GM12892 (cell line): Measurements from ENCODE around the gene TSR1. TPM values are rescaled to one million over a fixed set of nuclear protein-coding genes. Genes with fewer than 3 reads are reported as not detected.

Experiments
- DNase-seq: peaks from one replicate; pipeline ENCODE4 v3.0.0; 2011; ENCODE audit not compliant: insufficient read length
- FAIRE-seq: peaks from 2 replicates; lab custom pipeline; 2011; peaks lifted over from hg19 to GRCh38; lab: Jason Lieb, UNC
- POLR2A ChIP-seq: IDR thresholded peaks from 2 replicates; pipeline ENCODE4 v1.6.1; 2011; ENCODE audit warnings: low read depth, low read length, control low read depth
- POLR2AphosphoS5 ChIP-seq: IDR thresholded peaks from 2 replicates; pipeline ENCODE4 v1.6.1; 2011; ENCODE audit warnings: low read depth, low read length, control low read depth
- TAF1 ChIP-seq: IDR thresholded peaks from 2 replicates; pipeline ENCODE4 v1.6.1; 2011; ENCODE audit warnings: low read depth, mild to moderate bottlenecking, control low read depth, low read length, borderline replicate concordance
- polyA plus RNA-seq: library from polyadenylated mRNA; unstranded; fragments of >200 nt; gene quantifications from one replicate; pipeline ENCODE4 v1.2.1, GENCODE V29; 2012; ENCODE audit warnings: missing spikeins, inconsistent platforms; ENCODE audit not compliant: missing spikeins

The TSR1 gene
- 38.5 TPM for polyA plus RNA-seq

DNA sequence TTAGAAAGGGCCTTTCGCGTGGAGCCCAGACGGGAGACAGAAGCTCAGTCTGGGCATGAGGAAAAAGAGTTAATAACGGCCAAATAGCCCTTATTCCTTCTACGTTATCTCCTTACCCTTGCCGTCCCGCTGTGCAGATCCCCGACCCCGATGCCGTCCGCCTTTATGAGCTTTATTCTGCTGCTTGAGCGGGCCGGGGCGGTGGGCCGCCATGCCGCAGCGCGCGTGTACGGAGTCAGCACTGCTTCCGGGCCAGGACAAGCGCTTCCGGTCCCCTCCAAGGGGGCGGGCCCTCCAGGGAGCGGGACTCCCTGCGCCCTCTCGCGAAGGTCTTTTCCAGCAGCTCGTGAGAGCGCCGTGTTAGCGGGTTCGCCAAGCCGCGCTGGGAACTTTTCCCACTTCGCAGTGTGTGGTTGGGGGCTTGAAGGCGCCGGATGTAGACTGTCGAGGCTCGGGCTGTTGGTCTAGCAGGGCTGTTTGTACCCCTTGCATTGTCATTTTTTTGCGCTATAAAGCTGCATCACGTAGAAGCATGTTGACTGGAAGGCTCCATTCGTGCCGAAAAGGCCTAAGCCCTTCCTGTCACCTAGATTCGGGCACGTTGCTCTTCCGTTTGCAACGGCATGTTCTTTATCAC lies at the start of gene TSR1:
TSS of gene TSR1 (minus strand) at position 243 of the 637 bp plus-strand sequence. CDS start at position 213, 30 bp downstream.
- peak; percentile 92 for TF ChIP-seq TAF1
- TF ChIP-seq POLR2A: peak; percentile 92
- peak; percentile 75 for TF ChIP-seq POLR2AphosphoS5
- FAIRE-seq: peak; percentile 95
- DNase-seq: peak; percentile 98

DNA sequence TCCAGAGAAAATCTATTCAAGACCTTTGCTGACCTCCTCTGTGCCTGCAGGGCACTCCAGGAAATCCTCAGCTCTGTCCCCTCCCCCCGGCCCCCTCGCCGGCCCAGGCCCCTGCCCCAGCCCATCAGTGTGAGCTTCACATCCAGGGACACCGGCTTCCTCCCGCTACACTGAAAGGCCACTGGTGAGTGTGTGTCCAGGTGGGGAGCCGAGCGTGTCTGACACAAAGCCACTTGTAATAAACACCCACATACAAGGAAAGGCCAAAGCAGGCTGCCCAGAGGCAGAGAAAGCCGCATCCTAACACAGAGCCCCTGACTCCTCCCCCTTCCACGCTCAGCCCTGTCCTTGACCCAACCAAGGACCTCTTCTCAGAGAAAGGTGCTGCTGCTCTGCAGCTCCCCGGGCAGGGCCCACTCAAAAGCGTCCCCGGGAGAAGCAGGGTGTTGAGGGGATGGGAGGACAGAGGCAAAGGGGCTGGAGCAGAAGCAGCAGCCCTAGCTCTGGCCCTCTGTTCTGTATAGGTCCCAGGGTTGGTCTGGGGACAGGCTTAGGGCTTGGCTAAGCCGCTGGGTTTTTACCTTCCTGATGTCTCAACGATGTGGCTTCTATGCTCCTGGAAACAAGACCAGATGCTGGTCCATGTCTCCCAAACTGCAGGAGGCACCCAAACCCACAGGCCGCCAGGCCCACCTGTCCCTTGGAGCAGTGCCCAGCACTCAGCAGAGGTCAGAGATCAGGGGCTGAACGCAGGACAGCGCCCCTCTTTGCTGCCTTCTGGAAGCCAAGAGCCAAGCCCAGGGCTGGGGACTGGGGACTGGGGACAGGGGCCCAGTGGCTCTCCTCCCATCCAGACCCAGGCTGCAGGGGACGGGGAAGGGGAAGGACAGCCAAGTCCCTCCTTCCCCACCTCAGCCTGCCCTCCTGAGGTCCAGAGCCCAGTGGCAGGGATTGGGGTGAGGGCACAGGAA lies 49.3 kb upstream of the TSR1 start:
- DNase-seq (no peak), FAIRE-seq (no peak)
- TF ChIP-seq POLR2A: no peak

DNA sequence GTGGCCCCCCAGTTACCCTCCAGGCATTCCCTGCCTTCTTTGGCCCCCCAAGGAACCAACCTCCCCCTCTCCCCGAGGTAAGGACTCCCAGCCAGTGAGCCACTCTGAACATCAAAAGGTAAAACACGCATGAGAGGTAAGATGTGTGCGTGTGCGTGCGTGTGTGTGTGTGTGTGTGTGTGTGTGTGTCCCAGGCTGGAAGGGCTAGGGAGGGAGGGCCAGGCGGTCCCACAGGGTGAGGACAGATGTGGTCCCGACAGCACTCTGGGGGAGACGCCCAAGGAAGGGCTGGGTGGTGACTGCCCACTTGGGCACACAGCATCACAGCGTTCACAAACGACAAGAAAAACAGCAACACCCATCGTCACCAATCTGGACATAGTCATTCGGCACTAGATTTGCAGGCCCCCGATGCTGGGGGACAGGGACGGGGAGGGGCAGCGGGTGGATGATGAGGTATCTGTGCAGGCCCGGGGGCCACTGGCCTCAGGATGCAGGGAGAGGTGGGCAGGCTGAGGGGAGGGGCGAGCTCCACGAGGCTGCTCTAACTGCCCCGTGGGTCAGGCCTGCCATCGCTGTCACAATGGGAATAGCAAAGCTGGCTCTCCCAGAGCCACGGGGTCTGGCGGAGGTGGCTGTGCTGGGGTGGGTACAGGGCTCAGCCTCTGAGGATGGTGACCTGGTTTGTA lies 48.3 kb upstream of the TSR1 start:
- TF ChIP-seq POLR2A: no peak
- FAIRE-seq: no peak
- DNase-seq: no peak

DNA sequence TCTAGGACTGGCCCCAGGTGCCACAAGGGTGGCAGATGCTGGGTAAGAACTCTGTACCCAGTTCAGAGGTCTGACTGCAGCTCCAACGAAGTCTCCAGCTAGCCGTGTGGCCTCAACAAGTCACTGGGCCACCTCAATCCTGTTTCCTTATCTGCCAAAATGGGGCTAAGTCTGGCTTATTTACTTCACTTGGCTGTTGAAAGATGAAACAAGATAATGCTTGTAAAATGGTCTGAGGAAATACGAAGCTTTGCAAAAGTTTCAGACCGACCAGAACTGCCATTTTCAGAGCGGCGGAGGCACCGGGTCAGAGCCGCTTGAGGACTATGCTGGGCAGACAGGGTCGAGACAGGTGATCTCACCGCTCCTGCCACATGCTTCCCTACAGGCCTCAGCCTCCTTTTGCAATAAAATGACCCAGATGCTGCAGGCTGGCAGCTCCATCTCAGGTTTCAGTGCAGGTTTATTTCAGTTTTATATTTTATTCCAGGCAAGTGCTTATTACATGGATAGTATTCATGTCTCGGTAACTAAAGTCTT lies 47.4 kb upstream of the TSR1 start:
- DNase-seq: no peak
- FAIRE-seq: no peak
- TF ChIP-seq POLR2A: no peak
- no peak for TF ChIP-seq TAF1
- TF ChIP-seq POLR2AphosphoS5: no peak

DNA sequence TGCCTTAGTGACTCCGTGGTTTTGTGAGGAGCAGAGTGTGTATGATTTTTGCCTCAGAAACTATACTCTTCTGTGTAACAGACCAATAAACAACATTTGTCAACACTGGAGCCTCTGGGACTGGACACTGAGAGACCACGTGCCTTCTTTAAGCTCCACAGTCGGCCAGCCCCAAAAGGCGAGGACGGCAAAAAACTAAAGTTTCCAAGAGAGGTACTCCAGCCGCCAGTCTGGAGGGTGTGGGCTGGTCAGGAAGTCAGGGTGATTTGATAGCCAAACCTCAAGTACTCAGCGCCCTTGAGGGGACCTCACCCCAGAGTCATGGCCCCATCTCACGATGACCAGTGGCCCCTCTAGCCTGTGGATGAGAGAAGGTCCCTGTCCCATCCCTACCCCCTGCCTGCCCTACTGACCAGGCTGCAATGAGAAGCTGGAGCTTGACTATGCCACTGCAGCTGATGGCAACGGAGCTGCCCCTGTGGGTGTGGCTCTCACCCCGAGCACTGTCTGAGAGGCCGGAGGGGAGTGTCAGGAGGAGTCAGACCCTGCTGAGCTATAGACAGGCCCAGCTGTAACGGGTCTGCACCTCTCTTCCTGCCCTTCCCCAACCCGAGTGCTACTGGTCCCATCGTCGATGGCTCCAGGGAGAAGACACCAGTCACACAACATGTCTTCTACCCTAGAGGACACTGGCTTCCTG lies 44.8 kb upstream of the TSR1 start:
- DNase-seq (no peak), FAIRE-seq (no peak)
- no peak for TF ChIP-seq POLR2A
- no peak for TF ChIP-seq TAF1
- no peak for TF ChIP-seq POLR2AphosphoS5

DNA sequence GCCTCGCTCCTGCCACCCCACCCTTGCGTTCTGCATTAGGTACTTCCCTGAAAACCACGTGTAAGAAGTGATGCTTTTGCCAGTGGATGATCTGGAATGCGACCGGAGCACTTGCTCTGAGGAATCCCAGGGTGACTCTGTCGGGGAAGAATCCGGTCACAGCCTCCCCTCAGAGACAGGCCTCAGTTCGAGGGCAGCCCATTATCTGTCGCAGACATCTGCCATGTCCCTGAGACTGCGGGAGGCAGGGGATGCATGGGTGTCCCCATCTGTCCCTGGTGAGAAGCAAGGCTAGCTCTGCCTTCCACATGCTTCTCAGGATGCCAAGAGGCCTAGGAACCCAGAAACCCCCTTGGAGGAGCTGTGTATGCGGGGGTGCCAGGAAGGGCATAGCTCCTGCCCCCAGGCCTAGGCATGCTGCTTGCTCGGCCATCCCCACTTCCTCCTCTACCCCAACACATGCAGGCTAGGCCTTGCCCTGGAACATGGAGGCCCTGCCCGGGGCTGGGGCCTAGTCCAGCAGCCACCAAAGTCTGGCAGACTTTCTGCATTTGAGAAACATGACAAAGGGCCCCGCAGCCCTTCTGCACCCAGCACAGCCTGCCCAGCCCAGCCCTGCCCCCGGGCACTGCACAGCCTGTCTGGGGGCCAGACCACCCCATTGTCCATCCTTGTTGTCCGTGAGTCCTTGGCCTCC lies 44.1 kb upstream of the TSR1 start:
- FAIRE-seq: no peak
- no peak for TF ChIP-seq TAF1
- TF ChIP-seq POLR2AphosphoS5: no peak
- TF ChIP-seq POLR2A: no peak
- no peak for DNase-seq

DNA sequence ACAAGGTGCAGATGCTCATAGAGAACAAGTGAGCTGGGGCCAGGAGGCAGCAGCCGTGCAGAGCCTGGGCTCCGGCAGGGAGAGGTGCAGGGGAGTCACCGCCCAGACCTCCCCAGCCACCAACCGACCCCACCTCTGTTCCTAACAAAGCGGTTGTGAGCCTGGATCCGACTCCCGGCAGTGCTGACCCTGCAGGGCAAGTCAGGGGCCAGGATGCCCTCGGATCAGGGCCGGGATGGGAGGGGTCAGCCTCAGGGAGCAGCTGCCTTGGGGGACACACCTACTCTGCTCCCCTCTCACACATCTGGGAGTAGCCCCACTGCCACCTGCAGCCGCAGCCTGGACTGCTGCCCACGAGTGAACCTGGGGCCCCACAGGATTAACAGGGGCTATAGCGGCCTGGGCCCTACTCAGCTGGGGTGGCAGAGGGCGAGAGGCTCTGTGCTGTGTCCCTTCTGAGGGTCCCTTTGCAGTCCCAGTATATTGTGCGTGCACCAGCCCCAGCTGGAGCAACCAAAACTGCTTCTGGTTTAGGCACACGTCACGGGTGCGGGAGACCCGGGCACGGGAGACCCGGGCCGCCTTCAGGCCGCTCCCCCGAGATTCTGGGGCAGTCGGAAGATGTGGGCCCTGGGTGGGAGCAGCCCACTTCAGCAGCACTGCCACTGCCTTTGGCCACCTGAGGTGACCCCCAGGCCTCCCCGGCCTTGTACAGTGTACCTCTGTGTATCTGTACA lies 43.4 kb upstream of the TSR1 start:
- TF ChIP-seq POLR2AphosphoS5 (no peak), POLR2A (no peak), TAF1 (no peak)
- DNase-seq (no peak), FAIRE-seq (no peak)

DNA sequence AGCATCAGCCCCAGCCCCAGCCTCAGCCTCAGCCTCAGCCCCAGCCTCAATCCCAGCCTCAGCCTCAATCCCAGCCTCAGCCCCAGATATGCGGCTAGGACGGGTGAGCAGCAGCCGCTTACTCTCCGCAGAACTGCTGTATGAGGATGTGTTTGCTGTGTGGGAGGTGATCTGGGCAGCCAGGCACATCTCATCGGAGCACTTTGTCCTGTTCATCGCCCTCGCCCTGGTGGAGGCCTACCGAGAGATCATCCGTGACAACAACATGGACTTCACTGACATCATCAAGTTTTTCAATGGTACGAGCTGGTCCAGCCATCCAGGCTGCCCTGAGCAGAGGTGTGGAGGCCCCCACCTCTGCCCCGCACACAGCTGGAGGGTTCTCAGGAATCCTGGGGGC lies 42.6 kb upstream of the TSR1 start:
- FAIRE-seq (no peak), DNase-seq (no peak)
- TF ChIP-seq POLR2AphosphoS5 (no peak), POLR2A (no peak), TAF1 (no peak)

DNA sequence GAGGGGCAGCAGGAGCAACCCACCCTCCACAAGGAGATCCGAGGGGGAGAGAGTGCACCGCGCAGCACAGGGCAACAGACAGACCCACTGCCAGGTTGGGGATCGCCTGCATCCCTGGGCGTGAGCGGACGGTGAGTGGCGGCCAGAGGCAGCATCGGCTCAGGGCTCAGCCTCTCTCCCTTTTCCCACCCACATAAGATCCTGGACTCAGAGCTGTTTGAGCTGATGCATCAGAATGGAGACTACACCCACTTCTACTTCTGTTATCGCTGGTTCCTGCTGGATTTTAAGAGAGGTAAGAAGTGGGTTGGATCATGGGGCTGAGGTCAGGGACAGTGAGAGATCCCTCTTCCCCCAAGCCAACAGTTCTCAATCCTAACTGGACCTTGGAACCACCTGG lies 41.4 kb upstream of the TSR1 start:
- DNase-seq (no peak), FAIRE-seq (no peak)
- no peak for TF ChIP-seq POLR2AphosphoS5
- TF ChIP-seq TAF1: no peak
- TF ChIP-seq POLR2A: no peak

DNA sequence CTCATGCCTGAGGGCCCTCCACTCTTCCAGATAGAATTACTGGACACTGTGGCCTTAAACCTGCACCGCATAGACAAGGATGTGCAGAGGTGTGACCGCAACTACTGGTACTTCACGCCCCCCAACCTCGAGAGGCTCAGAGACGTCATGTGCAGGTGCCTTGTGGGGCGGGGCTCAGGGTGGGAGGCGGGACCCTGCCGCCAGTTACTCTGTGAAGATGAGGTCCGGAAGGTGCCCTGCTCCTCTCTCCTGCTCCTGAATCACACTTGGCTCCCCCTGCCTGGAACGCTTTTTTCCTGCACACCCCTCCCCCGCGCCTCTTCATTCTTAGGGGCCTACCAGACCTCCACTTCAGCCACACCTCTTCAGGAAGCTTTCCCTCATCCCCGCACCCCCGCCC lies 39.9 kb upstream of the TSR1 start:
- DNase-seq: no peak
- TF ChIP-seq POLR2A (no peak), TAF1 (no peak), POLR2AphosphoS5 (no peak)
- FAIRE-seq: no peak

DNA sequence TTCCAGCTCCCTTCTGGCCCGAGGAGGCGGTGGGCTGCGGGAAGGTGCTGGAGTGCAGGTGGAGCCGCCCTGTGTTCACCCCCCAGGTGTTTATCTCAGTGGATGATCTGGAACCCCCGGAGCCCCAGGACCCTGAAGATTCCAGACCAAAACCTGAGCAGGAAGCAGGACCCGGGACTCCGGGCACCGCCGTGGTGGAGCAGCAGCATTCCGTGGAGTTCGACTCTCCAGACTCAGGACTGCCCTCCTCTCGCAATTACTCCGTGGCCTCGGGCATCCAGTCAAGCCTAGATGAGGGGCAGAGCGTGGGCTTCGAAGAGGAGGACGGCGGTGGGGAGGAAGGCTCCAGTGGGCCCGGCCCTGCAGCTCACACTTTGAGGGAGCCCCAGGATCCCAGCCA lies 39.1 kb upstream of the TSR1 start:
- no peak for DNase-seq
- TF ChIP-seq POLR2A: no peak
- no peak for TF ChIP-seq POLR2AphosphoS5
- no peak for TF ChIP-seq TAF1

More for the DNA sequence above, 39.1 kb upstream of the TSR1 start:
- no peak for FAIRE-seq
